Placental pericyte (primary cell): ENCODE data around the gene COL24A1. TPM values are rescaled to one million over a fixed set of nuclear protein-coding genes. Genes with fewer than 3 reads are reported as not detected.

Source experiments
- small RNA-seq: library from RNA; depleted of rRNA; stranded (forward); fragments of <200 nt; gene quantifications from one replicate; pipeline ENCODE3, GENCODE V24; 2012; ENCODE audit warnings: low replicate concordance
- total RNA-seq: library from RNA; depleted of rRNA; stranded (reverse); fragments of >200 nt; gene quantifications from 2 replicates; pipeline ENCODE4 v1.2.3, GENCODE V29; 2012

COL24A1 gene
- total RNA-seq: 0.22 and 3.6 TPM in 2 replicates

DNA sequence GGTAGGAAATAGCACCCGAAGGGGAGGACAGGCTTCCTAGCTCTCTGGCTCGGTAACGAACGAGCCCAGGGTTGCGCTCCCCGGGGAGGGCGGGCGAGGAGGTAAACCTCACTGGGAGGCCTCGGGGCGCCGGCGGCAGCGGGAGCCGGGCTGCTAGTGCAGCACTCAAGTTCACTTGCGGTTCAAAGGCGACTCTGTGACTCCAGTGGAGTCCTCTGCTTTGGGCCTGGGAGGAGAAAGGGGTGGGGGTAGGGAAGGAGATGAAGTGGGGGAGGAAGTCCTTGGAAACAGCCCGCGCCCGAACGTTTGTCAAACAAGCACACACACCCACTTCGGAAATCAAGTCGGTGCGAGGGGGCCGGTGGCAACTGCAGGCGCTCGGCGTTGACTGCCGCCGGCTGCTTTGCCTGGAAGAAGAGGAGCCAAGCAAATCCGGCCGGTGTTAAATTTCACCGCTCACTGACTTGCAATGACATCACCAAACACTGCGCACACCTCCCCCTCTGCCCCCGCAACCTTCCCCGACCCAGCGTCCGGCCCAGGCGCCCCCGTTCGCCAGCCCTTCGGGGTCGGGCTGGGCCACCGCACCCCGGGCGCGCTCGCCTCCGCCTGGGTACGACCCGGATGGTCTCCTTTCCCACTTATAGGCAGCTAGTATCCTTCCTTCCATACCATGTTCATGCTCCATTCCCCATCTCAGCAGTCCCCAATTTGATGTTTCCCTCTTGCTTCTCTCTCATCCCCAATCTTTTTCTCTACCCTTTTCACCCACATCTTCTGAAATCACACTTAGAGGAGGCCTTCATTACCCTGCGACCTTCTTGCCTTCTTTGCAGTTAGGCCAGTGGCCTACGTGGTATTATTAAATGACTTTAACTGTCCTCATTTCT is at the start of gene COL24A1:
TSS of gene COL24A1 (minus strand) at position 207 of the 890 bp plus-strand sequence. CDS start 376 bp downstream, outside the sequence.

GRCh38 chr1:85707990-85708828 is 448.4 kb downstream of the COL24A1 start, which contains the start of gene ZNHIT6:
ZNHIT6 (minus strand) TSS chr1:85708433; CDS start chr1:85708284, 149 bp downstream.

Small RNA genes lying within 50 kb of the gene (small RNA-seq; reads per million reads assigned to genes)
- not detected for gene RNA5SP51

Other genes with a start within 250 kb of the COL24A1 start
- gene ODF2L, start 239.6 kb upstream of the COL24A1 start, total RNA-seq: 25.8 and 48.0 TPM in 2 replicates